HUES48 (cell line): ENCODE results near the gene KRTAP20-1.

Experiments used
- H3K27ac ChIP-seq: one replicate; pipeline ENCODE4 v1.7.0; 2013; ENCODE audit warnings: low read depth, low read length, inconsistent platforms
- H3K27me3 ChIP-seq: 2 replicates; pipeline ENCODE4 v1.6.1; 2013; ENCODE audit warnings: mild to moderate bottlenecking, low read length; ENCODE audit not compliant: control insufficient read depth, insufficient read depth
- H3K36me3 ChIP-seq: 2 replicates; pipeline ENCODE4 v1.6.1; 2013; ENCODE audit warnings: low read length; ENCODE audit not compliant: control insufficient read depth, insufficient read depth
- H3K4me1 ChIP-seq: 2 replicates; pipeline ENCODE4 v1.6.1; 2013; ENCODE audit warnings: mild to moderate bottlenecking, low read length; ENCODE audit not compliant: control insufficient read depth, insufficient read depth
- H3K4me3 ChIP-seq: 2 replicates; pipeline ENCODE4 v1.5.1; 2013; ENCODE audit warnings: mild to moderate bottlenecking, low read depth, low read length
- H3K9ac ChIP-seq: 2 replicates; pipeline ENCODE4 v1.6.1; 2013; ENCODE audit warnings: mild to moderate bottlenecking, low read depth, low read length, moderate library complexity
- H3K9me3 ChIP-seq: 2 replicates; pipeline ENCODE4 v1.6.1; 2013; ENCODE audit warnings: low read length; ENCODE audit not compliant: control insufficient read depth, insufficient read depth

KRTAP20-1 gene

GRCh38 chr21:30642564-30642963 is 26.3 kb downstream of the KRTAP20-1 start, which contains the start of gene KRTAP20-3:
TSS of gene KRTAP20-3 (plus strand) at chr21:30642864.
- peaks cover 3% of the 10 kb centered on the region; the same call in 1 of the 2 replicates for H3K9me3 ChIP-seq
- H3K36me3 ChIP-seq, result no peaks in the 10 kb centered on the region
- H3K27me3 ChIP-seq, result no peaks in the 10 kb centered on the region
- no peaks in the 10 kb centered on the region for H3K4me1 ChIP-seq
- H3K4me3 ChIP-seq, result no peak within 1 kb of the TSS
- H3K9ac ChIP-seq, result no peak within 1 kb of the TSS
- no peak within 1 kb of the TSS for H3K27ac ChIP-seq

GRCh38 chr21:30646904-30647414 is 30.7 kb downstream of the KRTAP20-1 start:
- Histone ChIP-seq H3K27ac (no peak overlapping the region), H3K4me3 (no peak overlapping the region), H3K9me3 (no peaks in the 10 kb centered on the region; the same call in 1 of the 2 replicates), H3K36me3 (no peaks in the 10 kb centered on the region), H3K27me3 (no peaks in the 10 kb centered on the region), H3K4me1 (no peaks in the 10 kb centered on the region), H3K9ac (no peak overlapping the region)

GRCh38 chr21:30652891-30653290 is 36.7 kb downstream of the KRTAP20-1 start:
- no peaks in the 10 kb centered on the region for H3K36me3 ChIP-seq
- no peaks in the 10 kb centered on the region for H3K27me3 ChIP-seq
- H3K4me3 ChIP-seq, result no peak overlapping the region
- no peaks in the 10 kb centered on the region; the same call in 1 of the 2 replicates for H3K9me3 ChIP-seq
- no peak overlapping the region for H3K9ac ChIP-seq
- H3K4me1 ChIP-seq, result no peaks in the 10 kb centered on the region
- no peak overlapping the region for H3K27ac ChIP-seq
